Neural cell (in vitro differentiated cells): ENCODE measurements around the gene UNC5B. TPM values are rescaled to one million over a fixed set of nuclear protein-coding genes. Genes with fewer than 3 reads are reported as not detected.

Source experiments
- H2AFZ ChIP-seq: fragments of 200-600, 300-800 bp; sonication (generic), shearing (Covaris generic); 2 replicates; pipeline ENCODE4 v1.6.0; 2014; ENCODE audit warnings: low read depth, mild to moderate bottlenecking, antibody characterized with exemption, low read length, moderate library complexity
- H3F3A ChIP-seq: fragments of 200-600 bp; shearing (Covaris generic); 2 replicates; pipeline ENCODE4 v1.6.1; 2016; ENCODE audit warnings: mild to moderate bottlenecking, moderate library complexity, mixed read lengths, antibody characterized with exemption, low read length; ENCODE audit not compliant: insufficient read depth, poor library complexity, severe bottlenecking
- H3K27ac ChIP-seq: fragments of 200-600, 300-800 bp; sonication (generic), shearing (Covaris generic); 2 replicates; pipeline ENCODE4 v1.5.1; 2014; ENCODE audit warnings: mild to moderate bottlenecking, low read length, moderate library complexity
- H3K27me3 ChIP-seq: fragments of 300-800, 200-600 bp; sonication (generic), shearing (Covaris generic); 2 replicates; pipeline ENCODE4 v1.6.0; 2014; ENCODE audit warnings: mild to moderate bottlenecking, low read depth, low read length, moderate library complexity; ENCODE audit not compliant: insufficient read depth
- H3K36me3 ChIP-seq: fragments of 300-800, 200-600 bp; sonication (generic), shearing (Covaris generic); 2 replicates; pipeline ENCODE4 v1.5.1; 2014; ENCODE audit warnings: mild to moderate bottlenecking, antibody characterized with exemption, low read length, moderate library complexity; ENCODE audit not compliant: insufficient read depth
- H3K4me2 ChIP-seq: fragments of 300-800, 200-600 bp; sonication (generic), shearing (Covaris generic); 2 replicates; pipeline ENCODE4 v1.6.0; 2014; ENCODE audit warnings: mild to moderate bottlenecking, low read length
- H3K4me3 ChIP-seq: fragments of 300-800, 200-600 bp; sonication (generic), shearing (Covaris generic); 2 replicates; pipeline ENCODE4 v1.5.1; 2014; ENCODE audit warnings: mild to moderate bottlenecking, low read length, moderate library complexity
- H3K79me2 ChIP-seq: fragments of 200-600 bp; shearing (Covaris generic); replicated peaks from 2 replicates; pipeline ENCODE4 v1.6.0; 2014; ENCODE audit warnings: mild to moderate bottlenecking, low read length, moderate library complexity; ENCODE audit not compliant: insufficient read depth
- H3K9ac ChIP-seq: fragments of 300-800, 200-600 bp; sonication (generic), shearing (Covaris generic); 2 replicates; pipeline ENCODE4 v1.6.1; 2016; ENCODE audit warnings: mild to moderate bottlenecking, low read length, mixed read lengths
- H3K9me2 ChIP-seq: fragments of 200-600 bp; shearing (Covaris generic); 2 replicates; pipeline ENCODE4 v1.6.1; 2016; ENCODE audit warnings: mild to moderate bottlenecking, low read length, mixed read lengths; ENCODE audit not compliant: insufficient read depth
- H3K9me3 ChIP-seq: fragments of 200-600, 300-800 bp; sonication (generic), shearing (Covaris generic); 2 replicates; pipeline ENCODE4 v1.6.1; 2016; ENCODE audit warnings: mild to moderate bottlenecking, mixed run types, low read length, moderate library complexity, mixed read lengths
- H4K20me1 ChIP-seq: fragments of 200-600 bp; shearing (Covaris generic); 2 replicates; pipeline ENCODE4 v1.6.1; 2016; ENCODE audit warnings: mild to moderate bottlenecking, mixed run types; ENCODE audit not compliant: insufficient read depth
- CTCF ChIP-seq: fragments of 450-650 bp; IDR thresholded peaks from 2 replicates; pipeline ENCODE4 v1.5.1; 2014; ENCODE audit warnings: antibody characterized with exemption, mild to moderate bottlenecking, moderate library complexity; ENCODE audit not compliant: poor library complexity, severe bottlenecking
- EP300 ChIP-seq: fragments of 450-650 bp; conservative IDR thresholded peaks from 2 replicates; pipeline ENCODE4 v1.6.1; 2014; ENCODE audit warnings: antibody characterized with exemption, mild to moderate bottlenecking, moderate library complexity; ENCODE audit not compliant: poor library complexity, severe bottlenecking
- EZH2 ChIP-seq: fragments of 200-600, 300-800 bp; shearing (Covaris generic), sonication (generic); IDR thresholded peaks from 2 replicates; pipeline ENCODE4 v1.6.1; 2014; ENCODE audit warnings: antibody characterized with exemption, low read length, borderline replicate concordance, mild to moderate bottlenecking; ENCODE audit not compliant: insufficient read depth, poor library complexity, severe bottlenecking
- MXI1 ChIP-seq: fragments of 450-650 bp; conservative IDR thresholded peaks from 2 replicates; pipeline ENCODE4 v1.6.1; 2014; ENCODE audit warnings: antibody characterized with exemption, mild to moderate bottlenecking; ENCODE audit not compliant: poor library complexity, severe bottlenecking
- POLR2AphosphoS5 ChIP-seq: IDR thresholded peaks from 2 replicates; pipeline ENCODE4 v1.6.1; 2012
- RAD21 ChIP-seq: fragments of 450-650 bp; conservative IDR thresholded peaks from 2 replicates; pipeline ENCODE4 v1.6.1; 2014; ENCODE audit warnings: antibody characterized with exemption, mild to moderate bottlenecking, moderate library complexity
- SMC3 ChIP-seq: fragments of 450-650 bp; conservative IDR thresholded peaks from 2 replicates; pipeline ENCODE4 v1.6.1; 2014; ENCODE audit warnings: antibody characterized with exemption, mild to moderate bottlenecking, moderate library complexity; ENCODE audit not compliant: poor library complexity
- TAF1 ChIP-seq: IDR thresholded peaks from 2 replicates; pipeline ENCODE4 v1.6.1; 2012; ENCODE audit warnings: low read depth
- polyA plus RNA-seq: library from polyadenylated mRNA; depleted of rRNA; stranded (reverse); fragments of >200 nt; gene quantifications from 2 replicates; pipeline ENCODE4 v1.2.3, GENCODE V29; 2014
- TF ChIP-seq, protein P1 (sequence below): IDR thresholded peaks from 2 replicates; pipeline ENCODE4 v1.6.1; 2012; ENCODE audit warnings: borderline replicate concordance

UNC5B gene
- polyA plus RNA-seq, 1 donor from 2014 or later, result 2.0 TPM

- Histone ChIP-seq H3K79me2 (no peaks in the 10 kb centered on the region), H3K27me3 (no peaks in the 10 kb centered on the region), H3K27ac (no peak overlapping the region), H3K9ac (no peak overlapping the region), H3K9me3 (no peaks in the 10 kb centered on the region), H2AFZ (no peak overlapping the region), H4K20me1 (no peaks in the 10 kb centered on the region), H3K4me3 (no peak overlapping the region), H3K4me2 (no peak overlapping the region), H3F3A (no peaks in the 10 kb centered on the region), H3K36me3 (no peaks in the 10 kb centered on the region), H3K9me2 (no peaks in the 10 kb centered on the region)
- TF ChIP-seq SMC3 (no peak), RAD21 (no peak), MXI1 (no peak), CTCF (no peak), POLR2AphosphoS5 (no peak), EP300 (no peak), TAF1 (no peak), EZH2 (no peak)
- TF ChIP-seq, protein P1, sequence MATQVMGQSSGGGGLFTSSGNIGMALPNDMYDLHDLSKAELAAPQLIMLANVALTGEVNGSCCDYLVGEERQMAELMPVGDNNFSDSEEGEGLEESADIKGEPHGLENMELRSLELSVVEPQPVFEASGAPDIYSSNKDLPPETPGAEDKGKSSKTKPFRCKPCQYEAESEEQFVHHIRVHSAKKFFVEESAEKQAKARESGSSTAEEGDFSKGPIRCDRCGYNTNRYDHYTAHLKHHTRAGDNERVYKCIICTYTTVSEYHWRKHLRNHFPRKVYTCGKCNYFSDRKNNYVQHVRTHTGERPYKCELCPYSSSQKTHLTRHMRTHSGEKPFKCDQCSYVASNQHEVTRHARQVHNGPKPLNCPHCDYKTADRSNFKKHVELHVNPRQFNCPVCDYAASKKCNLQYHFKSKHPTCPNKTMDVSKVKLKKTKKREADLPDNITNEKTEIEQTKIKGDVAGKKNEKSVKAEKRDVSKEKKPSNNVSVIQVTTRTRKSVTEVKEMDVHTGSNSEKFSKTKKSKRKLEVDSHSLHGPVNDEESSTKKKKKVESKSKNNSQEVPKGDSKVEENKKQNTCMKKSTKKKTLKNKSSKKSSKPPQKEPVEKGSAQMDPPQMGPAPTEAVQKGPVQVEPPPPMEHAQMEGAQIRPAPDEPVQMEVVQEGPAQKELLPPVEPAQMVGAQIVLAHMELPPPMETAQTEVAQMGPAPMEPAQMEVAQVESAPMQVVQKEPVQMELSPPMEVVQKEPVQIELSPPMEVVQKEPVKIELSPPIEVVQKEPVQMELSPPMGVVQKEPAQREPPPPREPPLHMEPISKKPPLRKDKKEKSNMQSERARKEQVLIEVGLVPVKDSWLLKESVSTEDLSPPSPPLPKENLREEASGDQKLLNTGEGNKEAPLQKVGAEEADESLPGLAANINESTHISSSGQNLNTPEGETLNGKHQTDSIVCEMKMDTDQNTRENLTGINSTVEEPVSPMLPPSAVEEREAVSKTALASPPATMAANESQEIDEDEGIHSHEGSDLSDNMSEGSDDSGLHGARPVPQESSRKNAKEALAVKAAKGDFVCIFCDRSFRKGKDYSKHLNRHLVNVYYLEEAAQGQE, result no peak
Measured at GRCh38 chr10:71294856-71295255, 82.5 kb downstream of the UNC5B start.

GRCh38 chr10:71295641-71296040 lies 83.3 kb downstream of the UNC5B start:
- no peaks in the 10 kb centered on the region for H3F3A ChIP-seq
- no peaks in the 10 kb centered on the region for H4K20me1 ChIP-seq
- no peak overlapping the region for H3K4me2 ChIP-seq
- H3K27ac ChIP-seq, result no peak overlapping the region
- H3K9me3 ChIP-seq, result no peaks in the 10 kb centered on the region
- no peak overlapping the region for H2AFZ ChIP-seq
- no peaks in the 10 kb centered on the region for H3K36me3 ChIP-seq
- H3K9me2 ChIP-seq, result no peaks in the 10 kb centered on the region
- H3K27me3 ChIP-seq, result no peaks in the 10 kb centered on the region
- H3K4me3 ChIP-seq, result no peak overlapping the region
- H3K79me2 ChIP-seq, result no peaks in the 10 kb centered on the region
- TF ChIP-seq EZH2 (no peak), EP300 (no peak), POLR2AphosphoS5 (no peak), SMC3 (no peak), MXI1 (no peak), RAD21 (no peak), TAF1 (no peak), CTCF (no peak)
- TF ChIP-seq, protein P1, result no peak
- H3K9ac ChIP-seq, result no peak overlapping the region
